Subcutaneous abdominal adipose tissue (tissue), 5 donors: ENCODE measurements around the gene SPATA18.

Experiments
- H3K27ac ChIP-seq: one replicate; pipeline ENCODE4 v1.7.0; 2013; ENCODE audit warnings: low read depth, mild to moderate bottlenecking, inconsistent platforms, low read length, moderate library complexity
- H3K27me3 ChIP-seq, 5 donors: one replicate each; pipeline ENCODE4 v1.7.0; 2013; ENCODE audit warnings: low read length in 5 of 5, inconsistent platforms in 1 of 5; ENCODE audit not compliant: control insufficient read depth in 5 of 5, insufficient read depth in 4 of 5
- H3K36me3 ChIP-seq, 5 donors: one replicate each; pipeline ENCODE4 v1.7.0; 2013; ENCODE audit warnings: low read length in 5 of 5; ENCODE audit not compliant: control insufficient read depth in 5 of 5, insufficient read depth in 5 of 5
- H3K4me1 ChIP-seq, 5 donors: one replicate each; pipeline ENCODE4 v1.7.0; 2013; ENCODE audit warnings: low read length in 5 of 5, mild to moderate bottlenecking in 3 of 5, moderate library complexity in 1 of 5; ENCODE audit not compliant: control insufficient read depth in 5 of 5, insufficient read depth in 5 of 5
- H3K4me3 ChIP-seq, 5 donors: one replicate each; pipeline ENCODE4 v1.7.0; 2013; ENCODE audit warnings: low read length in 5 of 5, low read depth in 1 of 5
- H3K9ac ChIP-seq, 5 donors: one replicate each; pipeline ENCODE4 v1.7.0; 2013; ENCODE audit warnings: low read length in 5 of 5, mild to moderate bottlenecking in 4 of 5, moderate library complexity in 3 of 5
- H3K9me3 ChIP-seq, 5 donors: one replicate each; pipeline ENCODE4 v1.7.0; 2013; ENCODE audit warnings: low read length in 5 of 5; ENCODE audit not compliant: control insufficient read depth in 5 of 5
- donor health status: healthy.
- donor health status: healthy.
- donor health status: healthy.
- donor health status: healthy.
- donor health status: healthy.

The SPATA18 gene

GRCh38 chr4:52051213-52051614, at the start of gene SPATA18:
Gene SPATA18 (plus strand): TSS chr4:52051304. CDS start chr4:52051705, 401 bp downstream.
- H3K27ac ChIP-seq = peak within 1 kb of the TSS; percentile 37
- H3K27me3 ChIP-seq = peaks cover 0 to 5% (median 3%) of the 10 kb centered on the region in 5 donors
- peaks cover 0 to 21% (median 18%) of the 10 kb centered on the region in 5 donors for H3K4me1 ChIP-seq
- no peaks in the 10 kb centered on the region for H3K9me3 ChIP-seq
- peak within 1 kb of the TSS in 3 of 5 donors; percentile 40 to 69 (median 61) for H3K9ac ChIP-seq
- H3K4me3 ChIP-seq = peak within 1 kb of the TSS; percentile 65 to 85 (median 79)
- no peaks in the 10 kb centered on the region for H3K36me3 ChIP-seq

GRCh38 chr4:52001616-52002015, 49.5 kb upstream of the SPATA18 start:
- no peaks in the 10 kb centered on the region for H3K27me3 ChIP-seq
- H3K36me3 ChIP-seq = no peaks in the 10 kb centered on the region
- no peak overlapping the region for H3K27ac ChIP-seq
- peaks cover 0 to 9% (median 0%) of the 10 kb centered on the region in 5 donors for H3K4me1 ChIP-seq
- H3K4me3 ChIP-seq = no peak overlapping the region
- H3K9me3 ChIP-seq = no peaks in the 10 kb centered on the region
- H3K9ac ChIP-seq = no peak overlapping the region

DNA sequence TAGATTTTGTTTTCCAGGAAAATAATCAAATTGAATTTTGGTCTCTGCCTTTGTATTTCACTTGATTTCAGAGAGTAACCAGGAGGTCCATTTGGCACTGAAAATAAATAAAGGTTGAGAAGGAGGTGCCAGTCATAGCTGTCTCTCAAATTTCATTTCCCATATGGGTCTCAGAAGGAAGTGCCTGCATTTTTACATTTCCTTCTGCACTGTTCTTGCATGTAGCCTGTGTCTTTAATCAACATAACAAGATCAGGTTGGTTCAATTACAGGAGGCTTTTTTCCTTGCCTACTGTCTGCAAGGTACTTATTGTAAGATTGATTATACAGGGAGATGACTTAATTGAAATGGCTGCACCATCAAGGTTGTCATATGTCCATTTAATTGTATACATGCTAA, 46.7 kb upstream of the SPATA18 start:
- peaks cover 0 to 9% (median 0%) of the 10 kb centered on the region in 5 donors for H3K4me1 ChIP-seq
- no peaks in the 10 kb centered on the region for H3K9me3 ChIP-seq
- H3K36me3 ChIP-seq = no peaks in the 10 kb centered on the region
- H3K4me3 ChIP-seq = no peak overlapping the region
- no peak overlapping the region for H3K9ac ChIP-seq
- no peaks in the 10 kb centered on the region for H3K27me3 ChIP-seq
- no peak overlapping the region for H3K27ac ChIP-seq

DNA sequence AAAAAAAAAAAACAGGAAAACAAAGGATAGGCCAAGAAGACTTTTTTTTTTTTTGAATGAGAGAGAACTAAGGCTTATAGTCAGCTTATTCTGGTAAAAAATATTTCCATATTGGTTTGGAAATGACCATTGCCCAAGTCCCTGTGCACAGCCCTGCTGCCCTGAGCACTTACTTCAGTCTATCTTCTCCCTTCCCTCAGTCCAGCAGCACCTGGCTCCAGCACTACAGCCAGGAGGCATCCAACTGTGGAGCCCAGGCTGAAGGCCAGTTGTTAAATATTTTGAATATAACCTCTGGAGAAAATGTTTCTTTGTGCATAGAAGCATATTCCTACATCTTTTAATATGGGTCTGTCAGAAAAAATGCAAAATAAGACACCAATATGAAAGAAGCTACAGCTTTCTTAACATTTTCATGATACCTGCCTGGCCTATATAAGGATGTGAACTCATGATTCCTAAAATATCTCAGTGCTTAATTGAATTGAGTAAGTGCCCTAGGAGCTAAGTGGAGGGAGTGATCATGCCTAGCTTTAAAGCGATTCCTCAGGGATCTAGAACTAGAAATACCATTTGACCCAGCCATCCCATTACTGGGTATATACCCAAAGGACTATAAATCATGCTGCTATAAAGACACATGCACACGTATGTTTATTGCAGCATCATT, 45.4 kb upstream of the SPATA18 start:
- no peaks in the 10 kb centered on the region for H3K36me3 ChIP-seq
- H3K9ac ChIP-seq = no peak overlapping the region
- H3K4me1 ChIP-seq = peaks cover 0 to 9% (median 0%) of the 10 kb centered on the region in 5 donors

DNA sequence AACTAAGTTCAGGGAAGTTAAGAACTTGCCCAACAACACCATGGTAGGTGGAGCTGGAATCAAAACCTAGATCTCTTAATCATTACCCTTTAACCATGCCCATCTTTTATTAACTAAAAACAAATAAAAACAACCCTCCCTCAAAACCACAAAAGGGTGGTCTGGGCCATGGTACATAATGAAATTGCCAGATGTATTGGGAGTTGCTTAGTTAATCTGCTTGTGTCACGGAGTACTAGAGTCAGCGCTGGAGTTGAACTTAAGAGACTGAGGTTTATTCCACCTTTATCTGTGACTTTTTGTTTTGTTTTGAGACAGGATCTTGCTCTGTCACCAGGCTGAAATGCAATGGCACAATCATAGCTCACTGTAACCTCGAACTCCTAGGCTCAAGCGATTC, 44.2 kb upstream of the SPATA18 start:
- Histone ChIP-seq H3K27me3 (no peaks in the 10 kb centered on the region), H3K36me3 (peaks cover 0 to 7% (median 4%) of the 10 kb centered on the region in 5 donors), H3K9ac (no peak overlapping the region), H3K27ac (no peak overlapping the region), H3K4me1 (peaks cover 0 to 9% (median 0%) of the 10 kb centered on the region in 5 donors), H3K9me3 (no peaks in the 10 kb centered on the region), H3K4me3 (no peak overlapping the region)

More for the DNA sequence above, 45.4 kb upstream of the SPATA18 start:
- no peak overlapping the region for H3K4me3 ChIP-seq
- H3K27me3 ChIP-seq = no peaks in the 10 kb centered on the region
- no peaks in the 10 kb centered on the region for H3K9me3 ChIP-seq
- H3K27ac ChIP-seq = no peak overlapping the region

- Histone ChIP-seq H3K4me3 (no peak overlapping the region), H3K9ac (no peak overlapping the region), H3K4me1 (no peaks in the 10 kb centered on the region), H3K36me3 (peaks cover 3 to 7% (median 5%) of the 10 kb centered on the region in 5 donors), H3K9me3 (no peaks in the 10 kb centered on the region), H3K27me3 (no peaks in the 10 kb centered on the region), H3K27ac (no peak overlapping the region)
Measured at GRCh38 chr4:52010986-52011385, 40.1 kb upstream of the SPATA18 start.

- no peak overlapping the region for H3K4me3 ChIP-seq
- no peak overlapping the region for H3K27ac ChIP-seq
- H3K4me1 ChIP-seq = no peaks in the 10 kb centered on the region
- H3K27me3 ChIP-seq = no peaks in the 10 kb centered on the region
- no peak overlapping the region for H3K9ac ChIP-seq
- no peaks in the 10 kb centered on the region for H3K9me3 ChIP-seq
- peaks cover 3 to 10% (median 5%) of the 10 kb centered on the region in 5 donors for H3K36me3 ChIP-seq
Measured at GRCh38 chr4:52012651-52013050, 38.5 kb upstream of the SPATA18 start.

- H3K4me3 ChIP-seq = no peak overlapping the region
- no peak overlapping the region for H3K27ac ChIP-seq
- no peaks in the 10 kb centered on the region for H3K27me3 ChIP-seq
- no peaks in the 10 kb centered on the region for H3K9me3 ChIP-seq
- H3K36me3 ChIP-seq = peaks cover 3 to 10% (median 5%) of the 10 kb centered on the region in 5 donors
- H3K9ac ChIP-seq = no peak overlapping the region
- no peaks in the 10 kb centered on the region for H3K4me1 ChIP-seq
Measured at GRCh38 chr4:52014903-52015302, 36.2 kb upstream of the SPATA18 start.

DNA sequence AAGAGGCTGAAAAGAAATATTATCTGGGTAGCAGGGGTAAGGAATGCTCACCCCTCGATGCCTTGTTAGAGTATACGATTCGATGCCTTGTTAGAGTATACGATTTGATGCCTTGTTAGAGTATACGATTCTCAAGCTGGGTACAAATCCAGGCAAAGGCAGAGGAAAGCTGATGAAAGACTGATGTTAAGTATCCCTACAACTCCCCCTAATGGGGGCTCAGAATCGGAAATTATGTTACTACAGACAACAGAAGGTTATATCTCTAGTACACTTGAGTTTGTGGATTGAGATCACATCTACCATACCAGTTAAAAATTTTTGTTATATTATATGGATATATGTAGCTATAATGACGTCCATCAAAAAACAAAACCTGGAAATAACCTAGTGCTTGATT, 35.7 kb upstream of the SPATA18 start:
- H3K36me3 ChIP-seq = peaks cover 4 to 11% (median 7%) of the 10 kb centered on the region in 5 donors
- H3K4me3 ChIP-seq = no peak overlapping the region
- no peak overlapping the region for H3K27ac ChIP-seq
- H3K9me3 ChIP-seq = no peaks in the 10 kb centered on the region
- no peak overlapping the region for H3K9ac ChIP-seq
- H3K27me3 ChIP-seq = no peaks in the 10 kb centered on the region
- peaks cover 0 to 3% (median 0%) of the 10 kb centered on the region in 5 donors for H3K4me1 ChIP-seq

GRCh38 chr4:52016981-52017380, 34.1 kb upstream of the SPATA18 start:
- Histone ChIP-seq H3K4me3 (no peak overlapping the region), H3K9ac (no peak overlapping the region), H3K27me3 (no peaks in the 10 kb centered on the region), H3K27ac (no peak overlapping the region), H3K36me3 (peaks cover 0 to 5% (median 4%) of the 10 kb centered on the region in 5 donors), H3K4me1 (peaks cover 0 to 7% (median 0%) of the 10 kb centered on the region in 5 donors), H3K9me3 (no peaks in the 10 kb centered on the region)
